ELR (cell line): ENCODE data around the gene SART3.
"Not testable (repeated sequence)": the region's sequence is repeated elsewhere in the genome, so short reads cannot be mapped to it uniquely, and the experiment has no call there.

ENCODE experiments used
- DNase-seq: peaks from one replicate; pipeline ENCODE4 v3.0.0-alpha.2; 2015; ENCODE audit warnings: low read depth

Gene SART3

DNA sequence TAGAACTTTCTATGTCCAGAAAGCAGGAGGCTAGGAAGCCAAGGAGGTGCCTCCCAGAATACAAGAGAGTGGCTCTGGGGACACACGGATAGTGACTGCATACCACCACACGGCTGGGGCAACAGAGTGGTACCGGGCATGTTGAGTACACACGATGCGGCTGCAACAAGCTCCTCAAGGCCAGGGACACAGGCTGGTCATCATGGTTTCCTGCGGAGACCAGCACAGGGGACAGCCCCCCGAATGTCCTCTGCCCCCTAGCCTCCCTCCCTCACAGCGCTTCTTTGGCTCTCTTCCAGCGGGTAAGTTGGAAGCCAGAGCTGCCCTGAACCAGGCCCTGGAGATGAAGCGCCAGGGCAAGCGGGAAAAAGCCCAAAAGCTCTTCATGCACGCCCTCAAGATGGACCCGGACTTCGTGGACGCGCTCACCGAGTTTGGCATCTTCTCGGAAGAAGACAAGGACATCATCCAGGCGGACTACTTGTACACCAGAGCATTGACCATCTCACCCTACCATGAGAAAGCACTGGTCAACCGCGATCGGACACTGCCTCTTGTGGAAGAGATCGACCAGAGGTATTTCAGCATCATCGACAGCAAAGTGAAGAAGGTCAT, 42.8 kb downstream of the SART3 start:
- DNase-seq = no peak

- DNase-seq = no peak
These were observed 43.5 kb downstream of the SART3 start for GRCh38 chr12:108517288-108518100.

DNA sequence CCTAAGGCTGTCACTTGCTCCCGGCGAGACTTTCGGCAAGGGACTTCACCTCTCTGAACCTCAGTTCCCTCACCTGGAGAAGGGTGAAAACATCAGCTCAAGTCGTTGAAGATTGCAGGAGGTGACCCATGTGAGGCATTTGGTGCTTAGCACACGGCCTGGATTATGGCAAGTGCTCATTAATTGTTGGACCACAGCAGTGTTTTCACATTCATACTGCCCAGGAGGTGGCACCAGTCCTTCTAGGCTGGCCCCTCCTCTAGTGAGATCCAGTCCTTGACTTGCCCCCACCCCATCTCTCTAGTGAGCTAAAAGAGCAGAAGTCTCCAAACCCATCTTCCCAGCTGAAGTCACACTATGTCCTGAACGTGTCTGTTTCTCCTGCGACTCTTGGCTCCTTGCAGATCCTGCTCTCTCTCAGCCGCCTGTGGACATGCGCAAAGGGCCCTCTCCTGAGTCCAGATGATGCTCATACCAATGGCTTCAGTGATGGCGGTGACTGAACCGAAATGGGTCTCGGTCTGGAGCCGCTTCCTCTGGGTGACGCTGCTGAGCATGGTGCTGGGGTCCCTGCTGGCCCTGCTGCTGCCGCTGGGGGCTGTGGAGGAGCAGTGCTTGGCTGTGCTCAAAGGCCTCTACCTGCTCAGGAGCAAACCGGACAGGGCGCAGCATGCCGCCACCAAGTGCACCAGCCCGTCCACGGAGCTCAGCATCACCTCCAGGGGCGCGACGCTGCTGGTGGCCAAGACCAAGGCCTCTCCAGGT, 44.3 kb downstream of the SART3 start:
- DNase-seq = peak; percentile 47

GRCh38 chr12:108515916-108516315, 45.1 kb downstream of the SART3 start:
- no peak for DNase-seq

GRCh38 chr12:108514973-108515814, 45.8 kb downstream of the SART3 start, which contains the start of gene FICD:
TSS of gene FICD (plus strand) at chr12:108515277. CDS start at chr12:108516973, 1,696 bp downstream.
- peak; percentile 99 for DNase-seq

DNA sequence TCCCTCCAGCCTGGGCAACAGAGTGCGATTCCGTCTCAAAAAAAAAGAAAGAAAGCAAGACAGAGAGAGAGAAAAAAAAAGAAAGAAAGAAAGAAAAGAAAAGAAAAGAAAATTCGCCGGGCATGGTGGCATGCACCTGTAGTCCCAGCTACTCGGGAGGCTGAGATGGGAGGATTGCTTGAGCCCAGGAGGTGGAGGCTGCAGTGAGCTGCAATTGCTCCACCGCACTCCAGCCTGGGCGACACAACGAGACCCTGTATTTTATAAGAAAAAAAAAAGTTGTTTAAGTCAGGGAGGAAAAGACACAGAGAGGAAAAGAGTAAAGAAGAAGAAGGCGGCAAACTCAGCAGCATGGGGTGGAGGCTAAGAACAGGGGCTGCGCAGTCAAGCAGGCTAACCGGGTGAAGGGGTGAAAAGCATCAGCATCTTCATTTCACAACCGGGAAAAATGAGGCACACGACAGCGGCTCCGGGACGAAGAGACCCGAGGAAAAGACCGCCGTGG, 46.5 kb downstream of the SART3 start:
- no peak for DNase-seq

DNA sequence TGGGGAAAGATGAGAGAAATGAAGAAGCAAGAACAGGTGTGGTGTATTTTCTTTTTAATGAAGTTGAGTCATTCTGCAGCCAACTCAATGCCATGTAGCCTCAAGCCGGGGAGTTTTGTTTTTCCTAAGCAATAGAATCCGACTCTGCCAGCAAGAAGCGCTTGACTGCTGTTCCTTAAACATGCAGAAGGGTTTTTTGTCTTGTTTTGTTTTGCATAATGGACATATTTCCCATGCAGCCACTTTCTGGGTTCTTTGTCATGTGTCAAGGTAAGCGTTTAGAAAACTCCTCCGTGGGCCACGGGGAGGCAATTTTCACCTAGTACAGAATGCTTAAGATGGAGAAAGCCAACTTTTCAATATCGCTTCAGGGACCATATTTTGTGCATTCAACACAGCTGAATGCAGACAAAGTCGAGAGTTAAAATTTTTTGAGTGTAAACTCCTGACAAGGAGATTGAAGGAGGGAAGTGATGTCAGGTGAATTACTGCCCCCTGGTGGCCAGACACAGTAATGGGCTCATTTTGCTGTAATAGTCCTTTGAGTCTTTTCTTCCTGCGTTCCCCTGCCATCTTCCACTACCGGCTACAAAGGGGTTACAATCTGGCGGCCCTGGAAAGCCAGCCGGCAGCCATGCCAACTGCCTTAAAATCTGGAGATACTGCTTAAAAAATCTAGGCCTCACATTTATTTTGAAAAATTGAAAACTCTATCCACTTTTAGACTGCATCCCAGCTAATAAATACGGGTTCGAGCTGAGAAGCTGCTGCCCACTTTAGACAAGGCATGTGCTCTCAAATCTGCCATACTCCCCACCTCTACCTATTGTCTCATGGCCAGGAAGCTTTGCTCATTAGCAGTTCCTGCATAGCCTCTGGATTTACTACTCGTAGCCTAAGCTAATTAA, 49.1 kb downstream of the SART3 start:
- DNase-seq = peak; percentile 76

GRCh38 chr12:108510836-108511235, 50.1 kb downstream of the SART3 start:
- no peak for DNase-seq

- DNase-seq = no peak
These were observed 51.2 kb downstream of the SART3 start for GRCh38 chr12:108509806-108510205.

- peak; percentile 71 for DNase-seq
These were observed 52.9 kb downstream of the SART3 start for GRCh38 chr12:108507971-108508642.

GRCh38 chr12:108505129-108505528, 55.8 kb downstream of the SART3 start:
- DNase-seq = no peak

- no peak for DNase-seq
These were observed 58.1 kb downstream of the SART3 start for GRCh38 chr12:108502922-108503321.

DNA sequence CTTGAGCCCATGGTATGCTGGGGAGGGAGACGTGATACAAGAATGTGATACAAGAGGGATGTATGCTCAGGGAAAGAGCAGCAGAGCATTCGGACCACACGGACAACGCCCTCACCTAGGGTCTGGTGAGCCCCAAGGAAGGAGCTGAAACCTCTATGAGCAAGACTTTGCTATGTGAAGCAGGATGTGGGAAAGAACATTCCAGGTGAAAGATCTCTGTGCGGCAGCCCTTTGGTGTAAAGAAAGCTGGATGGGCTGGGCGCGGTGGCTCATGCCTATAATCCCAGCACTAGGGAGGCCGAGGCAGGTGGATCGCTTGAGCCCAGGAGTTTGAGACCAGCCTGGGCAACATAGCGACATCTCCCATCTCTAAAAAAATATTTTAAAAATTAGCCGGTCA, 62.8 kb downstream of the SART3 start:
- no peak for DNase-seq

- DNase-seq = no peak
These were observed 65.0 kb downstream of the SART3 start for GRCh38 chr12:108495823-108496579.

GRCh38 chr12:108495054-108495453, 65.9 kb downstream of the SART3 start:
- peak; percentile 69 for DNase-seq

GRCh38 chr12:108491256-108491655, 69.7 kb downstream of the SART3 start:
- no peak for DNase-seq

- not testable (repeated sequence) for DNase-seq
These were observed 73.9 kb downstream of the SART3 start for GRCh38 chr12:108487029-108487428.

DNA sequence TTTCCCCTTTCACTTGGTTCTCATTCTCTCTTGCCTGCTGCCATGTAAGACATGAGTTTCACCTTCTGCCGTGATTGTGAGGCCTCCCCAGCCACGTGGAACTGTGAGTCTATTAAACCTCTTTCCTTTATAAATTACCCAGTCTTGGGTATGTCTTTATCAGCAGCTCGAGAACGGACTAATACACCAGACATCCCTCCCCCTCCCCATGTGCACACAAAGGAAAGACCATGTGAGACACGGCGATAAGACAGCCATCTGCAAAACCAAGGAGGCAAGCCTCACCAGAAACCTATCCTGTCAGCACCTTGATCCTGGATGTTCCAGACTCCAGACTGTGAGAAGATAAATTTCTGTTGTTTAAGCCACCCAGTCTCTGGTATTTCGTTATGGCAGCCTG, 75.6 kb downstream of the SART3 start:
- DNase-seq = not testable (repeated sequence)

DNA sequence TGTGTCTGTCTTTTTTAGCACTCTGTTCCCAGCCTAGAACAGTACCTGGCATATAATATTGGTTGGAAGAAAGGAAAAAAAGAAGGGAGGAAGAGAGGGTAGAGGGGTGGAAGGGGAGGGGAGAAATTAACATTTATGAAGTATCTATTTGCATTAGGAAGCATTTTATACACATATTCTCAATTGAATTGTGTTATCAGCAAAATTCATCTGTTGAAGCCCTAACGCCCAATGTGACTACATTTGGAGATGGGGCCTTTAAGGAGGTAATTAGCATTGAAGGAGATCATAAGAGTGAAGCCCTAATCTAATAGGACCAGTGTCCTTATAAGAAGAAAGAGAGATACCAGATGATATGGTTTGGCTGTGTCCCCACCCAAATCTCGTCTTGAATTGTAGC, 76.1 kb downstream of the SART3 start:
- DNase-seq = no peak
